C1 segment of cervical spinal cord (tissue), 14 donors: Measurements from ENCODE around the gene DHX34.
"Not testable (repeated sequence)": the region's sequence is repeated elsewhere in the genome, so short reads cannot be mapped to it uniquely, and the experiment has no call there.

Experiments
- DNase-seq, 14 donors: peaks; one replicate each; lab custom pipeline; 2025; lab: John Stamatoyannopoulos, UW

Gene DHX34

GRCh38 chr19:47323872-47324271 is 25.2 kb upstream of the DHX34 start:
- DNase-seq = peak in 1 of 14 donors; percentile 11

GRCh38 chr19:47324502-47324901 is 24.6 kb upstream of the DHX34 start:
- peak in 8 of 14 donors; percentile 7 to 62 (median 40) for DNase-seq

- peak in 3 of 14 donors; percentile 15 to 34 (median 16) for DNase-seq
These were observed 18.6 kb upstream of the DHX34 start for GRCh38 chr19:47330466-47330869.

GRCh38 chr19:47331490-47331889 is 17.6 kb upstream of the DHX34 start:
- no peak for DNase-seq

GRCh38 chr19:47331931-47332547 is 17.1 kb upstream of the DHX34 start, which contains the start of gene C5AR2:
TSS of gene C5AR2 (plus strand) at chr19:47332175. CDS start at chr19:47340800, 8,625 bp downstream.
- peak in 5 of 14 donors; percentile 9 to 72 (median 24) for DNase-seq

- DNase-seq = peak in 8 of 14 donors; percentile 2 to 51 (median 20)
These were observed 12.1 kb upstream of the DHX34 start for GRCh38 chr19:47336765-47337718.

- DNase-seq = no peak
These were observed 9.8 kb upstream of the DHX34 start for GRCh38 chr19:47339196-47339880.

- no peak for DNase-seq
These were observed 8.5 kb upstream of the DHX34 start for GRCh38 chr19:47340477-47341208.

GRCh38 chr19:47341734-47342133 is 7.4 kb upstream of the DHX34 start:
- no peak for DNase-seq

- DNase-seq = no peak
These were observed 5.8 kb upstream of the DHX34 start for GRCh38 chr19:47343194-47343802.

GRCh38 chr19:47344425-47344824 is 4.7 kb upstream of the DHX34 start:
- no peak for DNase-seq

GRCh38 chr19:47346024-47346423 is 3.1 kb upstream of the DHX34 start:
- DNase-seq = not testable (repeated sequence)

- no peak for DNase-seq
These were observed 1.5 kb downstream of the DHX34 start for GRCh38 chr19:47350630-47351029.

GRCh38 chr19:47351548-47351947 is 2.4 kb downstream of the DHX34 start:
- peak in 4 of 14 donors; percentile 1 to 37 (median 8) for DNase-seq

- DNase-seq = no peak
These were observed 3.0 kb downstream of the DHX34 start for GRCh38 chr19:47352095-47352494.

- peak in 1 of 14 donors; percentile 24 for DNase-seq
These were observed 4.2 kb downstream of the DHX34 start for GRCh38 chr19:47353307-47353712.

- no peak for DNase-seq
These were observed 7.8 kb downstream of the DHX34 start for GRCh38 chr19:47356900-47357299.

- no peak for DNase-seq
These were observed 8.9 kb downstream of the DHX34 start for GRCh38 chr19:47357788-47358680.

- no peak for DNase-seq
These were observed 9.8 kb downstream of the DHX34 start for GRCh38 chr19:47358936-47359335.

- no peak for DNase-seq
These were observed 13.2 kb downstream of the DHX34 start for GRCh38 chr19:47362321-47362720.
